Mesendoderm (in vitro differentiated cells): Measurements from ENCODE around the gene MAP1S. TPM values are rescaled to one million over a fixed set of nuclear protein-coding genes. Genes with fewer than 3 reads are reported as not detected.

ENCODE experiments used
- DNase-seq: peaks from one replicate; pipeline ENCODE4 v3.0.0; 2013
- H2AK5ac ChIP-seq: 2 replicates; pipeline ENCODE4 v1.6.1; 2013; ENCODE audit warnings: low read length, inconsistent platforms
- H2BK120ac ChIP-seq: 2 replicates; pipeline ENCODE4 v1.6.1; 2013; ENCODE audit warnings: low read depth, mild to moderate bottlenecking, low read length, moderate library complexity, mixed read lengths
- H2BK15ac ChIP-seq: replicated peaks from 2 replicates; pipeline ENCODE4 v1.6.1; 2013; ENCODE audit warnings: low read depth, mild to moderate bottlenecking, moderate library complexity
- H2BK5ac ChIP-seq: 2 replicates; pipeline ENCODE4 v1.6.1; 2013; ENCODE audit warnings: low read length, inconsistent platforms
- H3K18ac ChIP-seq: 2 replicates; pipeline ENCODE4 v1.6.1; 2013; ENCODE audit warnings: mild to moderate bottlenecking, low read length, mixed read lengths
- H3K23ac ChIP-seq: one replicate; pipeline ENCODE4 v1.6.1; 2013; ENCODE audit warnings: low read length
- H3K27ac ChIP-seq: 2 replicates; pipeline ENCODE4 v1.5.1; 2013; ENCODE audit warnings: low read depth, mild to moderate bottlenecking, inconsistent platforms, low read length, moderate library complexity
- H3K27me3 ChIP-seq: 2 replicates; pipeline ENCODE4 v1.6.1; 2013; ENCODE audit warnings: low read length, control low read depth, mild to moderate bottlenecking, inconsistent platforms; ENCODE audit not compliant: insufficient read depth, poor library complexity
- H3K36me3 ChIP-seq: 2 replicates; pipeline ENCODE4 v1.6.1; 2013; ENCODE audit warnings: low read length, inconsistent platforms; ENCODE audit not compliant: control insufficient read depth, insufficient read depth
- H3K4ac ChIP-seq: one replicate; pipeline ENCODE4 v1.6.1; 2013; ENCODE audit warnings: low read depth, mild to moderate bottlenecking, low read length, moderate library complexity
- H3K4me1 ChIP-seq: 2 replicates; pipeline ENCODE4 v1.6.1; 2013; ENCODE audit warnings: low read depth, low read length, inconsistent platforms; ENCODE audit not compliant: control insufficient read depth
- H3K4me2 ChIP-seq: 2 replicates; pipeline ENCODE4 v1.6.1; 2013; ENCODE audit warnings: low read length
- H3K4me3 ChIP-seq: 2 replicates; pipeline ENCODE4 v1.5.1; 2013; ENCODE audit warnings: mild to moderate bottlenecking, low read length
- H3K56ac ChIP-seq: one replicate; pipeline ENCODE4 v1.6.1; 2013; ENCODE audit warnings: low read length
- H3K79me1 ChIP-seq: 2 replicates; pipeline ENCODE4 v1.6.1; 2013; ENCODE audit warnings: low read length, inconsistent platforms
- H3K79me2 ChIP-seq: 2 replicates; pipeline ENCODE4 v1.6.1; 2013; ENCODE audit warnings: mild to moderate bottlenecking, low read length; ENCODE audit not compliant: control insufficient read depth, insufficient read depth
- H3K9ac ChIP-seq: 2 replicates; pipeline ENCODE4 v1.6.1; 2013; ENCODE audit warnings: low read length, inconsistent platforms
- H4K5ac ChIP-seq: one replicate; pipeline ENCODE4 v1.6.1; 2013; ENCODE audit warnings: low read length
- H4K8ac ChIP-seq: one replicate; pipeline ENCODE4 v1.6.1; 2013; ENCODE audit warnings: low read depth, mild to moderate bottlenecking, control low read depth, low read length, moderate library complexity
- WGBS: extraction: QIAGEN DNeasy Blood & Tissue Kit; methylation state at CpG from one replicate; pipeline ENCODE4 v1.1.7; 2013; ENCODE audit warnings: low lambda C conversion rate, missing lambda C conversion rate; ENCODE audit not compliant: insufficient coverage; ENCODE audit errors: extremely low coverage; 5-methylcytosine and 5-hydroxymethylcytosine counted together
- polyA plus RNA-seq, 2 experiments: library from polyadenylated mRNA; stranded (reverse); fragments of 200-250 nt; gene quantifications; one replicate each; pipeline ENCODE4 v1.2.3, GENCODE V29; 2013

MAP1S gene
- 51.4 TPM for polyA plus RNA-seq (2013, experiment 1 of 2)
- polyA plus RNA-seq (2013, experiment 2 of 2), result 54.7 TPM

GRCh38 chr19:17718947-17719711, at the start of gene MAP1S:
TSS of gene MAP1S (plus strand) at chr19:17719480. CDS start at chr19:17719503, 23 bp downstream.
- Histone ChIP-seq H2AK5ac (no peak within 1 kb of the TSS), H3K18ac (peak within 1 kb of the TSS; percentile 97), H3K79me2 (peaks cover 24% of the 10 kb centered on the region), H4K5ac (no peak within 1 kb of the TSS), H3K27ac (peak within 1 kb of the TSS; percentile 16), H2BK120ac (no peak within 1 kb of the TSS), H2BK15ac (no peak within 1 kb of the TSS), H3K4ac (peak within 1 kb of the TSS; percentile 72), H3K56ac (peak within 1 kb of the TSS; percentile 78), H3K27me3 (no peaks in the 10 kb centered on the region), H3K9ac (peak within 1 kb of the TSS; percentile 64), H2BK5ac (no peak within 1 kb of the TSS), H3K4me2 (peak within 1 kb of the TSS; percentile 61), H3K79me1 (peaks cover 19% of the 10 kb centered on the region), H3K36me3 (no peaks in the 10 kb centered on the region), H3K23ac (peak within 1 kb of the TSS; percentile 48), H3K4me1 (peaks cover 4% of the 10 kb centered on the region), H3K4me3 (peak within 1 kb of the TSS; percentile 56), H4K8ac (peak within 1 kb of the TSS; percentile 94)
- no CpG with 5 or more reads among the region's 53 CpGs for WGBS
- DNase-seq, result peak; percentile 86

- H2BK120ac ChIP-seq, result no peak overlapping the region
Measured at GRCh38 chr19:17671906-17672305, 47.4 kb upstream of the MAP1S start.

GRCh38 chr19:17673937-17674799, 45.1 kb upstream of the MAP1S start:
- no peak overlapping the region for H3K18ac ChIP-seq
- no peaks in the 10 kb centered on the region for H3K79me1 ChIP-seq
- H3K27ac ChIP-seq, result no peak overlapping the region
- no peaks in the 10 kb centered on the region for H3K4me1 ChIP-seq
- H4K5ac ChIP-seq, result no peak overlapping the region
- no peaks in the 10 kb centered on the region for H3K27me3 ChIP-seq
- H3K4me3 ChIP-seq, result no peak overlapping the region
- H4K8ac ChIP-seq, result no peak overlapping the region
- H2BK120ac ChIP-seq, result no peak overlapping the region
- no peaks in the 10 kb centered on the region for H3K79me2 ChIP-seq
- H3K9ac ChIP-seq, result no peak overlapping the region
- no peak overlapping the region for H3K23ac ChIP-seq
- H2BK5ac ChIP-seq, result no peak overlapping the region
- WGBS, result no CpG with 5 or more reads among the region's 19 CpGs
- no peak for DNase-seq
- H3K4ac ChIP-seq, result no peak overlapping the region
- H2AK5ac ChIP-seq, result no peak overlapping the region
- no peaks in the 10 kb centered on the region for H3K36me3 ChIP-seq
- no peak overlapping the region for H3K4me2 ChIP-seq
- no peak overlapping the region for H3K56ac ChIP-seq
- H2BK15ac ChIP-seq, result no peak overlapping the region

More at GRCh38 chr19:17671906-17672305, 47.4 kb upstream of the MAP1S start:
- Histone ChIP-seq H3K4ac (no peak overlapping the region), H3K4me1 (no peaks in the 10 kb centered on the region), H2BK15ac (no peak overlapping the region), H4K8ac (no peak overlapping the region), H3K36me3 (no peaks in the 10 kb centered on the region), H3K56ac (no peak overlapping the region), H3K79me2 (no peaks in the 10 kb centered on the region), H3K23ac (no peak overlapping the region), H2BK5ac (no peak overlapping the region), H3K9ac (no peak overlapping the region), H3K27ac (no peak overlapping the region), H3K27me3 (no peaks in the 10 kb centered on the region), H3K4me3 (no peak overlapping the region), H4K5ac (no peak overlapping the region), H3K79me1 (no peaks in the 10 kb centered on the region), H3K18ac (no peak overlapping the region), H2AK5ac (no peak overlapping the region), H3K4me2 (no peak overlapping the region)
- no CpG with 5 or more reads among the region's 2 CpGs for WGBS
- DNase-seq, result peak; percentile 87

GRCh38 chr19:17676295-17676694, 43.0 kb upstream of the MAP1S start:
- no peaks in the 10 kb centered on the region for H3K79me1 ChIP-seq
- no peak for DNase-seq
- H2AK5ac ChIP-seq, result no peak overlapping the region
- no peak overlapping the region for H4K8ac ChIP-seq
- H4K5ac ChIP-seq, result no peak overlapping the region
- no peaks in the 10 kb centered on the region for H3K79me2 ChIP-seq
- H3K18ac ChIP-seq, result no peak overlapping the region
- no CpG with 5 or more reads among the region's 2 CpGs for WGBS
- no peak overlapping the region for H2BK15ac ChIP-seq
- no peak overlapping the region for H3K4me3 ChIP-seq
- peaks cover 3% of the 10 kb centered on the region for H3K4me1 ChIP-seq
- no peak overlapping the region for H2BK5ac ChIP-seq
- H3K27ac ChIP-seq, result no peak overlapping the region
- H3K4ac ChIP-seq, result no peak overlapping the region
- H2BK120ac ChIP-seq, result no peak overlapping the region
- no peak overlapping the region for H3K56ac ChIP-seq
- no peak overlapping the region for H3K4me2 ChIP-seq
- H3K36me3 ChIP-seq, result no peaks in the 10 kb centered on the region
- no peaks in the 10 kb centered on the region for H3K27me3 ChIP-seq
- no peak overlapping the region for H3K9ac ChIP-seq
- no peak overlapping the region for H3K23ac ChIP-seq

GRCh38 chr19:17677002-17677401, 42.3 kb upstream of the MAP1S start:
- Histone ChIP-seq H3K4ac (no peak overlapping the region), H4K5ac (no peak overlapping the region), H3K4me1 (peaks cover 3% of the 10 kb centered on the region), H3K9ac (no peak overlapping the region), H3K36me3 (no peaks in the 10 kb centered on the region), H2BK120ac (no peak overlapping the region), H3K18ac (no peak overlapping the region), H2AK5ac (no peak overlapping the region), H3K27ac (no peak overlapping the region), H3K27me3 (no peaks in the 10 kb centered on the region), H2BK15ac (no peak overlapping the region), H3K4me3 (no peak overlapping the region), H2BK5ac (no peak overlapping the region), H3K79me2 (no peaks in the 10 kb centered on the region), H3K23ac (no peak overlapping the region), H3K79me1 (no peaks in the 10 kb centered on the region), H4K8ac (no peak overlapping the region), H3K4me2 (no peak overlapping the region), H3K56ac (no peak overlapping the region)
- no CpG with 5 or more reads among the region's 2 CpGs for WGBS
- DNase-seq, result peak; percentile 45
